ENCODE results near the gene NPC2.

The NPC2 gene

GRCh38 chr14:74488786-74489397 is 4.2 kb downstream of the NPC2 start:
- no peak overlapping the region for H4K91ac ChIP-seq (ENCODE audit: low read depth, low read length)
- H4K12ac ChIP-seq (ENCODE audit: low read depth, low read length): no peak overlapping the region
- H3K27me3 ChIP-seq (ENCODE audit: insufficient read depth, low read length): no peaks in the 10 kb centered on the region
- H3K4me1 ChIP-seq (ENCODE audit: control insufficient read depth in 1 of 2, insufficient read depth in 2 of 2, low read length in 2 of 2): peaks cover 11 to 19% of the 10 kb centered on the region in 2 experiments
- no peak overlapping the region for H3K14ac ChIP-seq (ENCODE audit: low read length)
- peak in 1 of 2 donors; percentile 27 for DNase-seq
- no peak overlapping the region for H2BK12ac ChIP-seq (ENCODE audit: low read length)
- H3K79me2 ChIP-seq (ENCODE audit: control insufficient read depth, insufficient read depth, low read length, poor library complexity): peaks cover 7% of the 10 kb centered on the region
- no peak overlapping the region for H2AK5ac ChIP-seq (ENCODE audit: low read length)
- no peak overlapping the region for H3K18ac ChIP-seq (ENCODE audit: low read length)
- H3K36me3 ChIP-seq (ENCODE audit: control insufficient read depth in 1 of 2, insufficient read depth in 2 of 2, low read length in 2 of 2): peaks cover 8 to 9% of the 10 kb centered on the region in 2 experiments
- H3K79me1 ChIP-seq (ENCODE audit: low read length): peaks cover 8% of the 10 kb centered on the region
- no peak overlapping the region for H3K4me2 ChIP-seq (ENCODE audit: low read length)
- no peak overlapping the region for H3K27ac ChIP-seq (ENCODE audit: low read depth, low read length)
- no peak overlapping the region for H4K8ac ChIP-seq (ENCODE audit: low read depth, low read length)
- H2AFZ ChIP-seq (ENCODE audit: insufficient read depth, low read length, poor library complexity): no peak overlapping the region
- no peak overlapping the region for H3K9ac ChIP-seq (ENCODE audit: low read length)
- no peak overlapping the region for H3K4me3 ChIP-seq (ENCODE audit: low read depth, low read length)
- no peak overlapping the region for H3K23ac ChIP-seq (ENCODE audit: low read length)
- no peaks in the 10 kb centered on the region for H3K9me3 ChIP-seq (ENCODE audit: insufficient read depth, low read depth, low read length)
- no peak overlapping the region for H2BK120ac ChIP-seq (ENCODE audit: insufficient read depth, low read length, poor library complexity)
- H2BK5ac ChIP-seq (ENCODE audit: low read depth, low read length, poor library complexity): no peak overlapping the region
- H3K4ac ChIP-seq (ENCODE audit: low read depth, low read length): no peak overlapping the region

GRCh38 chr14:74486164-74486563 is 6.9 kb downstream of the NPC2 start:
- peak overlapping the region; percentile 70 for H3K18ac ChIP-seq (ENCODE audit: low read length)
- no peak overlapping the region for H4K12ac ChIP-seq (ENCODE audit: low read depth, low read length)
- H3K4me2 ChIP-seq (ENCODE audit: low read length): no peak overlapping the region
- H3K9ac ChIP-seq (ENCODE audit: low read length): no peak overlapping the region
- no peak for DNase-seq
- no peaks in the 10 kb centered on the region for H3K27me3 ChIP-seq (ENCODE audit: insufficient read depth, low read length)
- H2AK5ac ChIP-seq (ENCODE audit: low read length): no peak overlapping the region
- H3K27ac ChIP-seq (ENCODE audit: low read depth, low read length): no peak overlapping the region
- no peak overlapping the region for H4K8ac ChIP-seq (ENCODE audit: low read depth, low read length)
- no peak overlapping the region for H3K4me3 ChIP-seq (ENCODE audit: low read depth, low read length)
- no peak overlapping the region for H2AFZ ChIP-seq (ENCODE audit: insufficient read depth, low read length, poor library complexity)
- no peak overlapping the region for H4K91ac ChIP-seq (ENCODE audit: low read depth, low read length)
- H3K23ac ChIP-seq (ENCODE audit: low read length): no peak overlapping the region
- H3K4ac ChIP-seq (ENCODE audit: low read depth, low read length): no peak overlapping the region
- H3K4me1 ChIP-seq (ENCODE audit: control insufficient read depth in 1 of 2, insufficient read depth in 2 of 2, low read length in 2 of 2): peaks cover 9 to 19% of the 10 kb centered on the region in 2 experiments
- H3K36me3 ChIP-seq (ENCODE audit: control insufficient read depth in 1 of 2, insufficient read depth in 2 of 2, low read length in 2 of 2): peaks cover 10 to 16% of the 10 kb centered on the region in 2 experiments
- WGBS (ENCODE audit: extremely low coverage, insufficient coverage, insufficient read length): no CpG with 5 or more reads among the region's 3 CpGs
- H2BK12ac ChIP-seq (ENCODE audit: low read length): no peak overlapping the region
- no peaks in the 10 kb centered on the region for H3K79me2 ChIP-seq (ENCODE audit: control insufficient read depth, insufficient read depth, low read length, poor library complexity)
- no peak overlapping the region for H2BK5ac ChIP-seq (ENCODE audit: low read depth, low read length, poor library complexity)
- H3K79me1 ChIP-seq (ENCODE audit: low read length): no peaks in the 10 kb centered on the region
- no peak overlapping the region for H3K14ac ChIP-seq (ENCODE audit: low read length)
- no peaks in the 10 kb centered on the region for H3K9me3 ChIP-seq (ENCODE audit: insufficient read depth, low read depth, low read length)
- no peak overlapping the region for H2BK120ac ChIP-seq (ENCODE audit: insufficient read depth, low read length, poor library complexity)

DNA sequence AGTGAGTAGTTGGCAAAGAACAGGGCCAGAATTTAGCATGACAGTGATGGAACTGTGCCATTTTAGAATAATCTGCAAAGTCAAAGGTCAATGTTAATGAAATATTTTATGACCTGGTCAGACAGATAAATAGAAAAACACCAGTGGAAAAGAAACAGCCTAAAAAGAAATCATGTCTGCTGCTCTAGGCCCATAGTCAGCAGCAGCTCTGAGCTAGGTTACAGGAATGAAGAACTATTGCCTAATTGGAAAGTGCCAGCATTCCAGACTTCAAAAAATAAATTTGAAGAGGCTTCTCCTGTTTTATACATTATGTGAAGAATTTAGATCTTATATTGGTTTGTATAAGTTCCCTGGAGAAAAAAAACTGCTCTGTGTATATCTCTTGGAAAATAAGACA is 9.8 kb downstream of the NPC2 start:
- H3K4me1 ChIP-seq (ENCODE audit: control insufficient read depth in 1 of 2, insufficient read depth in 2 of 2, low read length in 2 of 2): peaks cover 11 to 18% of the 10 kb centered on the region in 2 experiments
- H3K14ac ChIP-seq (ENCODE audit: low read length): no peak overlapping the region
- no peak overlapping the region for H2AFZ ChIP-seq (ENCODE audit: insufficient read depth, low read length, poor library complexity)
- no peak overlapping the region for H4K8ac ChIP-seq (ENCODE audit: low read depth, low read length)
- no peaks in the 10 kb centered on the region for H3K9me3 ChIP-seq (ENCODE audit: insufficient read depth, low read depth, low read length)
- H2AK5ac ChIP-seq (ENCODE audit: low read length): no peak overlapping the region
- H3K18ac ChIP-seq (ENCODE audit: low read length): no peak overlapping the region
- no peak overlapping the region for H2BK12ac ChIP-seq (ENCODE audit: low read length)
- H4K91ac ChIP-seq (ENCODE audit: low read depth, low read length): no peak overlapping the region
- peak in 1 of 2 donors; percentile 70 for DNase-seq
- H3K79me1 ChIP-seq (ENCODE audit: low read length): no peaks in the 10 kb centered on the region
- no peak overlapping the region for H3K23ac ChIP-seq (ENCODE audit: low read length)
- H3K27me3 ChIP-seq (ENCODE audit: insufficient read depth, low read length): no peaks in the 10 kb centered on the region
- no peaks in the 10 kb centered on the region for H3K79me2 ChIP-seq (ENCODE audit: control insufficient read depth, insufficient read depth, low read length, poor library complexity)
- peaks cover 13 to 18% of the 10 kb centered on the region in 2 experiments for H3K36me3 ChIP-seq (ENCODE audit: control insufficient read depth in 1 of 2, insufficient read depth in 2 of 2, low read length in 2 of 2)
- no peak overlapping the region for H2BK120ac ChIP-seq (ENCODE audit: insufficient read depth, low read length, poor library complexity)
- no peak overlapping the region for H3K4me3 ChIP-seq (ENCODE audit: low read depth, low read length)
- no peak overlapping the region for H2BK5ac ChIP-seq (ENCODE audit: low read depth, low read length, poor library complexity)
- H4K12ac ChIP-seq (ENCODE audit: low read depth, low read length): no peak overlapping the region
- H3K9ac ChIP-seq (ENCODE audit: low read length): no peak overlapping the region
- H3K4ac ChIP-seq (ENCODE audit: low read depth, low read length): no peak overlapping the region
- no peak overlapping the region for H3K27ac ChIP-seq (ENCODE audit: low read depth, low read length)
- no peak overlapping the region for H3K4me2 ChIP-seq (ENCODE audit: low read length)

GRCh38 chr14:74482571-74482970 is 10.5 kb downstream of the NPC2 start:
- no peak overlapping the region for H3K23ac ChIP-seq (ENCODE audit: low read length)
- H2BK12ac ChIP-seq (ENCODE audit: low read length): no peak overlapping the region
- H4K12ac ChIP-seq (ENCODE audit: low read depth, low read length): no peak overlapping the region
- H3K9me3 ChIP-seq (ENCODE audit: insufficient read depth, low read depth, low read length): no peaks in the 10 kb centered on the region
- peaks cover 9 to 17% of the 10 kb centered on the region in 2 experiments for H3K4me1 ChIP-seq (ENCODE audit: control insufficient read depth in 1 of 2, insufficient read depth in 2 of 2, low read length in 2 of 2)
- no peak for DNase-seq
- H4K91ac ChIP-seq (ENCODE audit: low read depth, low read length): no peak overlapping the region
- H3K4me3 ChIP-seq (ENCODE audit: low read depth, low read length): no peak overlapping the region
- H4K8ac ChIP-seq (ENCODE audit: low read depth, low read length): no peak overlapping the region
- no peaks in the 10 kb centered on the region for H3K79me2 ChIP-seq (ENCODE audit: control insufficient read depth, insufficient read depth, low read length, poor library complexity)
- no peak overlapping the region for H3K4me2 ChIP-seq (ENCODE audit: low read length)
- H2BK120ac ChIP-seq (ENCODE audit: insufficient read depth, low read length, poor library complexity): no peak overlapping the region
- no peak overlapping the region for H3K4ac ChIP-seq (ENCODE audit: low read depth, low read length)
- H2AK5ac ChIP-seq (ENCODE audit: low read length): no peak overlapping the region
- H2BK5ac ChIP-seq (ENCODE audit: low read depth, low read length, poor library complexity): no peak overlapping the region
- whole genome bisulfite sequencing (ENCODE audit: extremely low coverage, insufficient coverage, insufficient read length): no CpG with 5 or more reads among the region's 3 CpGs
- no peak overlapping the region for H3K9ac ChIP-seq (ENCODE audit: low read length)
- H3K27ac ChIP-seq (ENCODE audit: low read depth, low read length): no peak overlapping the region
- H3K27me3 ChIP-seq (ENCODE audit: insufficient read depth, low read length): no peaks in the 10 kb centered on the region
- no peaks in the 10 kb centered on the region for H3K79me1 ChIP-seq (ENCODE audit: low read length)
- no peak overlapping the region for H3K14ac ChIP-seq (ENCODE audit: low read length)
- peaks cover 15 to 18% of the 10 kb centered on the region in 2 experiments for H3K36me3 ChIP-seq (ENCODE audit: control insufficient read depth in 1 of 2, insufficient read depth in 2 of 2, low read length in 2 of 2)
- H2AFZ ChIP-seq (ENCODE audit: insufficient read depth, low read length, poor library complexity): no peak overlapping the region
- H3K18ac ChIP-seq (ENCODE audit: low read length): no peak overlapping the region
